K562 (cell line): ENCODE data around the gene ZNF837. TPM values are rescaled to one million over a fixed set of nuclear protein-coding genes. Genes with fewer than 3 reads are reported as not detected.

Experiments used
- ASH1L ChIP-seq: fragments of 450-650 bp; IDR thresholded peaks from 2 replicates; pipeline ENCODE4 v1.6.1; 2018; ENCODE audit warnings: borderline replicate concordance, mild to moderate bottlenecking, low read depth; ENCODE audit not compliant: partially characterized antibody
- ATF7 ChIP-seq: fragments of 450-650 bp; IDR thresholded peaks from 2 replicates; pipeline ENCODE4 v1.7.1; 2014; ENCODE audit warnings: mild to moderate bottlenecking, moderate library complexity
- DACH1 ChIP-seq: fragments of 450-650 bp; IDR thresholded peaks from 2 replicates; pipeline ENCODE4 v1.6.1; 2018; ENCODE audit not compliant: partially characterized antibody
- LCOR ChIP-seq: sonication (generic); formaldehyde crosslinking; IDR thresholded peaks from 2 replicates; pipeline ENCODE4 v1.8.0; 2022; ENCODE audit warnings: mild to moderate bottlenecking, missing genetic modification reagents
- PHF20 ChIP-seq: fragments of 450-650 bp; IDR thresholded peaks from 2 replicates; pipeline ENCODE4 v1.6.1; 2018; ENCODE audit not compliant: partially characterized antibody
- RCOR1 ChIP-seq, 2 experiments: IDR thresholded peaks; 2 replicates each; pipeline ENCODE4 v1.6.1; 2012; ENCODE audit warnings: low read depth in 2 of 2, low read length in 2 of 2, borderline replicate concordance in 1 of 2, improper control_type of control experiment in 1 of 2
- SREBF1 ChIP-seq: fragments of 150-350 bp; IDR thresholded peaks from 2 replicates; pipeline ENCODE4 v1.6.1; 2014; ENCODE audit warnings: antibody characterized with exemption, low read depth, low read length, borderline replicate concordance
- ZNF121 ChIP-seq: sonication (generic); formaldehyde crosslinking; conservative IDR thresholded peaks from 2 replicates; pipeline ENCODE4 v1.8.0; 2022; ENCODE audit warnings: missing genetic modification reagents
- ZNF263 ChIP-seq: sonication (generic); formaldehyde crosslinking; IDR thresholded peaks from 2 replicates; pipeline ENCODE4 v1.8.0; 2022; ENCODE audit warnings: mild to moderate bottlenecking, missing genetic modification reagents, borderline replicate concordance
- ZNF77 ChIP-seq: fragments of 250-450 bp; sonication (Bioruptor Pico); IDR thresholded peaks from 2 replicates; pipeline ENCODE4 v1.5.0; 2020
- polyA plus RNA-seq, 8 experiments: library from polyadenylated mRNA; depleted of rRNA in 4 of 8; stranded (reverse) in 5 of 8; unstranded in 3 of 8; fragments of >200 nt; fragmentation: Nextera tagmentation in 2 of 8; fragmentation: Illumina TruSeq in 1 of 8; extraction: Ambion mirVana in 2 of 8; extraction: Trizol in 1 of 8; gene quantifications; 2 replicates each; pipeline versions ENCODE4 v1.2.1 to v1.2.3, GENCODE V29; 2011 to 2014; ENCODE audit warnings: inconsistent platforms in 1 of 8, missing spikeins in 1 of 8
- total RNA-seq, 7 experiments: library from RNA; depleted of rRNA in 6 of 7; stranded (reverse); fragments of >200 nt in 6 of 7; fragmentation: Illumina TruSeq in 2 of 7; extraction: Trizol in 2 of 7; gene quantifications; 2 replicates each; pipeline versions ENCODE4 v1.2.1 to v1.2.3, GENCODE V29; 2011 to 2021; ENCODE audit warnings: low replicate concordance in 1 of 7
- TF ChIP-seq, protein P1 (sequence below): fragments of 450-650 bp; IDR thresholded peaks from 2 replicates; pipeline ENCODE4 v1.6.1; 2016; ENCODE audit warnings: mild to moderate bottlenecking, moderate library complexity
- TF ChIP-seq, protein P2 (sequence below): fragments of 250-450 bp; sonication (Bioruptor Pico); IDR thresholded peaks from 2 replicates; pipeline ENCODE4 v1.5.0; 2021
- TF ChIP-seq, protein P3 (sequence below): fragments of 250-450 bp; sonication (Bioruptor Pico); IDR thresholded peaks from 2 replicates; pipeline ENCODE4 v1.5.0; 2020; ENCODE audit warnings: mild to moderate bottlenecking

The ZNF837 gene
- total and polyA plus RNA-seq, 9 of the 15 experiments (the other 6 are each of a cell fraction or from before 2014, with no cell fraction given): 0.11 to 2.1 (median 0.57) TPM; not detected in 4

DNA sequence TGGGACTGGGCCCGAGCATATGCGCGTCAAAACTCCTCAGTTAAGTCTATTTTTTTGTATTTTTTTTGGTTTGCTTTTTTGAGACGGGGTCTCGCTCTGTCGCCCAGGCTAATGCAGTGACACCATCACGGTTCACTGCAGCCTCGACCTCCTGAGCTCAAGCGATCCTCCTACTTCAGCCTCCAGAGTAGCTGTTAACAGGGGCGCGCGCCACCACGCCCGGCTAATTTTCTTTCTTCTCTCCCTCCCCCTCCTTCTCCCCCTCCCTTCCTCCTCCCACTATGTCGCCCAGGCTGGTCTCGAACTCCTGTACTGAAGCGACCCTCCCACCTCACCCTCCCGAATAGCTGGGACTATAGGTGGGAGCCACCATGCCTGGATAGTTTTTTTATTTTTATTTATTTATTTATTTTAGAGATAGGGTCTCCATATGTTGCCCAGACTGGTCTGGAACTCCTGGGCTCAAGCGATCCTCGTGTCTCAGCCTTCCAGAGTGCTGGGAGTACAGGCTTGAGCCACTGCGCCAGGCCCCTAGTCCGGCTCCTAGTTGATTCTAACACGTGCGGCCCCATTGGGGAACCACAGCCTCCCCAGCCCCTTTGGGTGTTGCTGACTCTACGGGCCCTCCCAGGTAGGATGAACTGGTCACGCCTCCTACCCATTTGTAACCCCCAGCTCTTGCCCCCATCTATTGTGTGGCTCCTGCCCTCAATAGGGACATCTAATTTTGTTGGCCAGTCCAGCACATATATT is 806 bp upstream of the ZNF837 start (continued):
- TF ChIP-seq, protein P1, sequence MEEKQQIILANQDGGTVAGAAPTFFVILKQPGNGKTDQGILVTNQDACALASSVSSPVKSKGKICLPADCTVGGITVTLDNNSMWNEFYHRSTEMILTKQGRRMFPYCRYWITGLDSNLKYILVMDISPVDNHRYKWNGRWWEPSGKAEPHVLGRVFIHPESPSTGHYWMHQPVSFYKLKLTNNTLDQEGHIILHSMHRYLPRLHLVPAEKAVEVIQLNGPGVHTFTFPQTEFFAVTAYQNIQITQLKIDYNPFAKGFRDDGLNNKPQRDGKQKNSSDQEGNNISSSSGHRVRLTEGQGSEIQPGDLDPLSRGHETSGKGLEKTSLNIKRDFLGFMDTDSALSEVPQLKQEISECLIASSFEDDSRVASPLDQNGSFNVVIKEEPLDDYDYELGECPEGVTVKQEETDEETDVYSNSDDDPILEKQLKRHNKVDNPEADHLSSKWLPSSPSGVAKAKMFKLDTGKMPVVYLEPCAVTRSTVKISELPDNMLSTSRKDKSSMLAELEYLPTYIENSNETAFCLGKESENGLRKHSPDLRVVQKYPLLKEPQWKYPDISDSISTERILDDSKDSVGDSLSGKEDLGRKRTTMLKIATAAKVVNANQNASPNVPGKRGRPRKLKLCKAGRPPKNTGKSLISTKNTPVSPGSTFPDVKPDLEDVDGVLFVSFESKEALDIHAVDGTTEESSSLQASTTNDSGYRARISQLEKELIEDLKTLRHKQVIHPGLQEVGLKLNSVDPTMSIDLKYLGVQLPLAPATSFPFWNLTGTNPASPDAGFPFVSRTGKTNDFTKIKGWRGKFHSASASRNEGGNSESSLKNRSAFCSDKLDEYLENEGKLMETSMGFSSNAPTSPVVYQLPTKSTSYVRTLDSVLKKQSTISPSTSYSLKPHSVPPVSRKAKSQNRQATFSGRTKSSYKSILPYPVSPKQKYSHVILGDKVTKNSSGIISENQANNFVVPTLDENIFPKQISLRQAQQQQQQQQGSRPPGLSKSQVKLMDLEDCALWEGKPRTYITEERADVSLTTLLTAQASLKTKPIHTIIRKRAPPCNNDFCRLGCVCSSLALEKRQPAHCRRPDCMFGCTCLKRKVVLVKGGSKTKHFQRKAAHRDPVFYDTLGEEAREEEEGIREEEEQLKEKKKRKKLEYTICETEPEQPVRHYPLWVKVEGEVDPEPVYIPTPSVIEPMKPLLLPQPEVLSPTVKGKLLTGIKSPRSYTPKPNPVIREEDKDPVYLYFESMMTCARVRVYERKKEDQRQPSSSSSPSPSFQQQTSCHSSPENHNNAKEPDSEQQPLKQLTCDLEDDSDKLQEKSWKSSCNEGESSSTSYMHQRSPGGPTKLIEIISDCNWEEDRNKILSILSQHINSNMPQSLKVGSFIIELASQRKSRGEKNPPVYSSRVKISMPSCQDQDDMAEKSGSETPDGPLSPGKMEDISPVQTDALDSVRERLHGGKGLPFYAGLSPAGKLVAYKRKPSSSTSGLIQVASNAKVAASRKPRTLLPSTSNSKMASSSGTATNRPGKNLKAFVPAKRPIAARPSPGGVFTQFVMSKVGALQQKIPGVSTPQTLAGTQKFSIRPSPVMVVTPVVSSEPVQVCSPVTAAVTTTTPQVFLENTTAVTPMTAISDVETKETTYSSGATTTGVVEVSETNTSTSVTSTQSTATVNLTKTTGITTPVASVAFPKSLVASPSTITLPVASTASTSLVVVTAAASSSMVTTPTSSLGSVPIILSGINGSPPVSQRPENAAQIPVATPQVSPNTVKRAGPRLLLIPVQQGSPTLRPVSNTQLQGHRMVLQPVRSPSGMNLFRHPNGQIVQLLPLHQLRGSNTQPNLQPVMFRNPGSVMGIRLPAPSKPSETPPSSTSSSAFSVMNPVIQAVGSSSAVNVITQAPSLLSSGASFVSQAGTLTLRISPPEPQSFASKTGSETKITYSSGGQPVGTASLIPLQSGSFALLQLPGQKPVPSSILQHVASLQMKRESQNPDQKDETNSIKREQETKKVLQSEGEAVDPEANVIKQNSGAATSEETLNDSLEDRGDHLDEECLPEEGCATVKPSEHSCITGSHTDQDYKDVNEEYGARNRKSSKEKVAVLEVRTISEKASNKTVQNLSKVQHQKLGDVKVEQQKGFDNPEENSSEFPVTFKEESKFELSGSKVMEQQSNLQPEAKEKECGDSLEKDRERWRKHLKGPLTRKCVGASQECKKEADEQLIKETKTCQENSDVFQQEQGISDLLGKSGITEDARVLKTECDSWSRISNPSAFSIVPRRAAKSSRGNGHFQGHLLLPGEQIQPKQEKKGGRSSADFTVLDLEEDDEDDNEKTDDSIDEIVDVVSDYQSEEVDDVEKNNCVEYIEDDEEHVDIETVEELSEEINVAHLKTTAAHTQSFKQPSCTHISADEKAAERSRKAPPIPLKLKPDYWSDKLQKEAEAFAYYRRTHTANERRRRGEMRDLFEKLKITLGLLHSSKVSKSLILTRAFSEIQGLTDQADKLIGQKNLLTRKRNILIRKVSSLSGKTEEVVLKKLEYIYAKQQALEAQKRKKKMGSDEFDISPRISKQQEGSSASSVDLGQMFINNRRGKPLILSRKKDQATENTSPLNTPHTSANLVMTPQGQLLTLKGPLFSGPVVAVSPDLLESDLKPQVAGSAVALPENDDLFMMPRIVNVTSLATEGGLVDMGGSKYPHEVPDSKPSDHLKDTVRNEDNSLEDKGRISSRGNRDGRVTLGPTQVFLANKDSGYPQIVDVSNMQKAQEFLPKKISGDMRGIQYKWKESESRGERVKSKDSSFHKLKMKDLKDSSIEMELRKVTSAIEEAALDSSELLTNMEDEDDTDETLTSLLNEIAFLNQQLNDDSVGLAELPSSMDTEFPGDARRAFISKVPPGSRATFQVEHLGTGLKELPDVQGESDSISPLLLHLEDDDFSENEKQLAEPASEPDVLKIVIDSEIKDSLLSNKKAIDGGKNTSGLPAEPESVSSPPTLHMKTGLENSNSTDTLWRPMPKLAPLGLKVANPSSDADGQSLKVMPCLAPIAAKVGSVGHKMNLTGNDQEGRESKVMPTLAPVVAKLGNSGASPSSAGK: peak; percentile 22; the same call in 1 of the 2 replicates
- TF ChIP-seq ATF7 (no peak), ZNF263 (CRISPR knock-in tag) (no peak), DACH1 (no peak), RCOR1 (IDR thresholded peaks at IDR 0.05; ENCODE audit: borderline replicate concordance in 1 of 2, low read depth in 2 of 2, low read length in 2 of 2) (no peak), PHF20 (no peak), ZNF77 (CRISPR knock-in tag) (no peak), SREBF1 (no peak), LCOR (no peak), ZNF121 (CRISPR knock-in tag) (peak; percentile 93), ASH1L (no peak)
- TF ChIP-seq, protein P2, sequence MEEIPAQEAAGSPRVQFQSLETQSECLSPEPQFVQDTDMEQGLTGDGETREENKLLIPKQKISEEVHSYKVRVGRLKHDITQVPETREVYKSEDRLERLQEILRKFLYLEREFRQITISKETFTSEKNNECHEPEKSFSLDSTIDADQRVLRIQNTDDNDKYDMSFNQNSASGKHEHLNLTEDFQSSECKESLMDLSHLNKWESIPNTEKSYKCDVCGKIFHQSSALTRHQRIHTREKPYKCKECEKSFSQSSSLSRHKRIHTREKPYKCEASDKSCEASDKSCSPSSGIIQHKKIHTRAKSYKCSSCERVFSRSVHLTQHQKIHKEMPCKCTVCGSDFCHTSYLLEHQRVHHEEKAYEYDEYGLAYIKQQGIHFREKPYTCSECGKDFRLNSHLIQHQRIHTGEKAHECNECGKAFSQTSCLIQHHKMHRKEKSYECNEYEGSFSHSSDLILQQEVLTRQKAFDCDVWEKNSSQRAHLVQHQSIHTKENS (CRISPR knock-in tag): no peak
- TF ChIP-seq, protein P3, sequence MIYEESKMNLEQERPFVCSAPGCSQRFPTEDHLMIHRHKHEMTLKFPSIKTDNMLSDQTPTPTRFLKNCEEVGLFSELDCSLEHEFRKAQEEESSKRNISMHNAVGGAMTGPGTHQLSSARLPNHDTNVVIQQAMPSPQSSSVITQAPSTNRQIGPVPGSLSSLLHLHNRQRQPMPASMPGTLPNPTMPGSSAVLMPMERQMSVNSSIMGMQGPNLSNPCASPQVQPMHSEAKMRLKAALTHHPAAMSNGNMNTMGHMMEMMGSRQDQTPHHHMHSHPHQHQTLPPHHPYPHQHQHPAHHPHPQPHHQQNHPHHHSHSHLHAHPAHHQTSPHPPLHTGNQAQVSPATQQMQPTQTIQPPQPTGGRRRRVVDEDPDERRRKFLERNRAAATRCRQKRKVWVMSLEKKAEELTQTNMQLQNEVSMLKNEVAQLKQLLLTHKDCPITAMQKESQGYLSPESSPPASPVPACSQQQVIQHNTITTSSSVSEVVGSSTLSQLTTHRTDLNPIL: no peak
